Calu3 (cell line): ENCODE measurements around the gene WDR7. TPM values are rescaled to one million over a fixed set of nuclear protein-coding genes. Genes with fewer than 3 reads are reported as not detected.

Experiments
- BruUV-seq: library from RNA; stranded (reverse); fragments of 400-500 nt; replicated peaks from 2 replicates; lab custom pipeline; 2021; lab: Mats Ljungman, UMichigan
- CTCF ChIA-PET: fragments of 300-600 bp; sonication (Branson Sonifier 250); formaldehyde crosslinking; loops from one replicate; lab custom pipeline; 2022; ENCODE audit warnings: antibody characterized with exemption; lab: Charles Lee
- DNase-seq: peaks from one replicate; pipeline ENCODE4 v3.0.0; 2022
- H3K27ac Mint-ChIP-seq: one replicate; pipeline ENCODE4 v1.8.0; 2022; ENCODE audit warnings: mixed read lengths; ENCODE audit not compliant: unreplicated experiment
- H3K27me3 Mint-ChIP-seq: one replicate; pipeline ENCODE4 v1.8.0; 2022; ENCODE audit warnings: mixed read lengths; ENCODE audit not compliant: unreplicated experiment
- H3K36me3 Mint-ChIP-seq: one replicate; pipeline ENCODE4 v1.8.0; 2022; ENCODE audit warnings: mild to moderate bottlenecking, moderate library complexity, mixed read lengths; ENCODE audit not compliant: insufficient read depth, unreplicated experiment
- H3K4me1 Mint-ChIP-seq: one replicate; pipeline ENCODE4 v1.8.0; 2022; ENCODE audit warnings: mild to moderate bottlenecking, low read depth, mixed read lengths; ENCODE audit not compliant: unreplicated experiment
- H3K4me3 Mint-ChIP-seq: one replicate; pipeline ENCODE4 v1.8.0; 2022; ENCODE audit warnings: mild to moderate bottlenecking, low read depth, moderate library complexity, mixed read lengths; ENCODE audit not compliant: unreplicated experiment
- H3K9me3 Mint-ChIP-seq: one replicate; pipeline ENCODE4 v1.8.0; 2022; ENCODE audit warnings: low read depth, mixed read lengths; ENCODE audit not compliant: unreplicated experiment
- intact Hi-C: fragments of 100-400 bp; cut with micrococcal nuclease; formaldehyde crosslinking; loops from one replicate; pipeline ENCODE4 v1.10.0; 2022; ENCODE audit not compliant: unreplicated experiment
- total RNA-seq: library from RNA; stranded (reverse); gene quantifications from 2 replicates; pipeline ENCODE4 v1.2.3, GENCODE V29; 2022
- TF ChIP-seq, protein P1 (sequence below): fragments of 200-600 bp; IDR thresholded peaks from one replicate; pipeline ENCODE4 v1.8.0; 2022; ENCODE audit warnings: antibody characterized with exemption; ENCODE audit not compliant: unreplicated experiment

Gene WDR7
- total RNA-seq, 1 experiment from 2014 or later = 16.2 TPM

DNA sequence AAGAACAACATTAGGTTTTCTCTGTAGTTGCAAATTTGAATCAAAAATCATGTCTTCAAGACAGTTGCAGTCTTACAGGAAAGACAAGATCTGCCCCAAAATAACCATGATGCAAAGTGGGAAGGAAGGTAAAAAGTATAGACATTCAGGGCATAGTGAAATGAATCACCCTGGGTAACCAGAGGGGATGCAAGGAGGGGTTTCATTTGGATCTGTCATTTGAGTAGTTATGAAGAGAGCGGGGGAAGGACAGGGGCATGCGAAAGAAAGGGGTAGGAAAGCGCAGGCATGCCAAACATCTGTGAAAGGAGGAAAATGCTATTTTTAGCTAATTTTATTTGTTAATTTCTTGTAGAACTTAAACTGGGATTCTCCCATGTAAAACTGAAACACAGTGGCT lies 276.6 kb downstream of the WDR7 start:
- TF ChIP-seq, protein P1, sequence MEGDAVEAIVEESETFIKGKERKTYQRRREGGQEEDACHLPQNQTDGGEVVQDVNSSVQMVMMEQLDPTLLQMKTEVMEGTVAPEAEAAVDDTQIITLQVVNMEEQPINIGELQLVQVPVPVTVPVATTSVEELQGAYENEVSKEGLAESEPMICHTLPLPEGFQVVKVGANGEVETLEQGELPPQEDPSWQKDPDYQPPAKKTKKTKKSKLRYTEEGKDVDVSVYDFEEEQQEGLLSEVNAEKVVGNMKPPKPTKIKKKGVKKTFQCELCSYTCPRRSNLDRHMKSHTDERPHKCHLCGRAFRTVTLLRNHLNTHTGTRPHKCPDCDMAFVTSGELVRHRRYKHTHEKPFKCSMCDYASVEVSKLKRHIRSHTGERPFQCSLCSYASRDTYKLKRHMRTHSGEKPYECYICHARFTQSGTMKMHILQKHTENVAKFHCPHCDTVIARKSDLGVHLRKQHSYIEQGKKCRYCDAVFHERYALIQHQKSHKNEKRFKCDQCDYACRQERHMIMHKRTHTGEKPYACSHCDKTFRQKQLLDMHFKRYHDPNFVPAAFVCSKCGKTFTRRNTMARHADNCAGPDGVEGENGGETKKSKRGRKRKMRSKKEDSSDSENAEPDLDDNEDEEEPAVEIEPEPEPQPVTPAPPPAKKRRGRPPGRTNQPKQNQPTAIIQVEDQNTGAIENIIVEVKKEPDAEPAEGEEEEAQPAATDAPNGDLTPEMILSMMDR = no peak
- Mint-ChIP-seq H3K4me3 (no peak overlapping the region), H3K27ac (no peak overlapping the region), H3K4me1 (no peaks in the 10 kb centered on the region), H3K27me3 (no peaks in the 10 kb centered on the region), H3K9me3 (no peaks in the 10 kb centered on the region), H3K36me3 (no peaks in the 10 kb centered on the region)
- no peak for DNase-seq
- no TSS peak for BruUV-seq
- CTCF ChIA-PET = no interaction called here
- intact Hi-C loops = no loop called here

DNA sequence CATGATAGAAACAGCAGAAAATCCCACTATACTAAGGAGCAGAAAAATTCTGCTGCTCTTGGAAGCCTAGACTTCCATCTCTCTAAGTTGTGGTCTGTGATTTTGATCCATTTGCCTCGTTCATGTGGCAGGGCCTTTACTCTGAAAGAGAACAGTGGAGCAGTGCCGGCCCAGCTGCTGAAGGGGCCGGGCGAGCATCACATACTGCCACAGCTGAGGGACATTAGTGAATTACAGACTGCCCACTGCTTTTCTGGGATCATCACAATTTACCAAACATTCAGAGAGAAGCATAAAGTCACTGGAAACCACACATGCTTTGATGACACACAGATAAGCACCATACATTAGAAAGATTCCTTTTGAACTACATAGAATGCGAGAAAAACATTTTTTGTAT lies 278.7 kb downstream of the WDR7 start:
- no peak for DNase-seq
- H3K9me3 Mint-ChIP-seq = no peaks in the 10 kb centered on the region
- H3K27me3 Mint-ChIP-seq = no peaks in the 10 kb centered on the region
- no TSS peak for BruUV-seq
- CTCF ChIA-PET = interaction anchor here (0.6 kb wide), 1 partner anchor 14 kb away, joined by 6 read pairs; no protein-coding TSS in a partner anchor
- no peak overlapping the region for H3K27ac Mint-ChIP-seq
- TF ChIP-seq, protein P1 = no peak
- H3K36me3 Mint-ChIP-seq = no peaks in the 10 kb centered on the region
- no peaks in the 10 kb centered on the region for H3K4me1 Mint-ChIP-seq
- intact Hi-C loops = no loop called here
- H3K4me3 Mint-ChIP-seq = no peak overlapping the region

DNA sequence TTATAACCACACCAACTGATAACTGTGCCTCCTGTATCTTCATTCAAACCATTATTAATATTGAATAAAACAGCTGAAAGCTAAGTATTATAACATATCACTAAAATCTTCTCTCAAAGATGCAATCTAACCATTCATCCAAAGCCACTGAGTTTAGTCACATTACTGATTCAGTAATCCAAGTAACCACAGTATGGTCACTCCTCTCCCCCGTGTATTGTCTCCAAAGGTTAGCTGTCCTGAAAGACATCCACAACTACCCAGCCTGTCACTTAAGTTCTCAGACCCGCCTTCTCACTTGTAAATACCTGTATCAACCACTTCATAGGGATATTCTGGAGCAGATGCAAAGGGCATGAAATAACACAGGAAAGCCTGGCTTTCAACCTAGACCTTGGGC lies 282.3 kb downstream of the WDR7 start:
- CTCF ChIA-PET = interaction anchor here (0.7 kb wide), 1 partner anchor 12 kb away, joined by 3 read pairs; no protein-coding TSS in a partner anchor

GRCh38 chr18:56934131-56934530 lies 283.0 kb downstream of the WDR7 start:
- DNase-seq = no peak
- H3K27ac Mint-ChIP-seq = no peak overlapping the region
- no peaks in the 10 kb centered on the region for H3K27me3 Mint-ChIP-seq
- BruUV-seq = no TSS peak
- intact Hi-C loops = no loop called here
- CTCF ChIA-PET = no interaction called here
- H3K9me3 Mint-ChIP-seq = no peaks in the 10 kb centered on the region
- TF ChIP-seq, protein P1 = no peak
- no peaks in the 10 kb centered on the region for H3K4me1 Mint-ChIP-seq
- no peak overlapping the region for H3K4me3 Mint-ChIP-seq
- no peaks in the 10 kb centered on the region for H3K36me3 Mint-ChIP-seq

More for the DNA sequence above, 282.3 kb downstream of the WDR7 start:
- Mint-ChIP-seq H3K27me3 (no peaks in the 10 kb centered on the region), H3K4me3 (no peak overlapping the region), H3K4me1 (no peaks in the 10 kb centered on the region), H3K27ac (no peak overlapping the region), H3K9me3 (no peaks in the 10 kb centered on the region), H3K36me3 (no peaks in the 10 kb centered on the region)
- intact Hi-C loops = no loop called here
- TF ChIP-seq, protein P1 = no peak
- BruUV-seq = no TSS peak
- DNase-seq = no peak
